Umbilical cord (tissue), 2 donors: Measurements from ENCODE around the gene TSR3. TPM values are rescaled to one million over a fixed set of nuclear protein-coding genes. Genes with fewer than 3 reads are reported as not detected.

ENCODE experiments used
- DNase-seq: peaks from one replicate; pipeline ENCODE4 v3.0.0-alpha.2; 2015; ENCODE audit warnings: low spot score
- total RNA-seq: library from RNA; depleted of rRNA; stranded (reverse); fragments of >200 nt; gene quantifications from one replicate; pipeline ENCODE4 v1.2.3, GENCODE V29; 2014; ENCODE audit warnings: low replicate concordance; ENCODE audit not compliant: insufficient read depth

Gene TSR3
- total RNA-seq, 1 donor from 2014 or later, result 55.6 TPM

DNA sequence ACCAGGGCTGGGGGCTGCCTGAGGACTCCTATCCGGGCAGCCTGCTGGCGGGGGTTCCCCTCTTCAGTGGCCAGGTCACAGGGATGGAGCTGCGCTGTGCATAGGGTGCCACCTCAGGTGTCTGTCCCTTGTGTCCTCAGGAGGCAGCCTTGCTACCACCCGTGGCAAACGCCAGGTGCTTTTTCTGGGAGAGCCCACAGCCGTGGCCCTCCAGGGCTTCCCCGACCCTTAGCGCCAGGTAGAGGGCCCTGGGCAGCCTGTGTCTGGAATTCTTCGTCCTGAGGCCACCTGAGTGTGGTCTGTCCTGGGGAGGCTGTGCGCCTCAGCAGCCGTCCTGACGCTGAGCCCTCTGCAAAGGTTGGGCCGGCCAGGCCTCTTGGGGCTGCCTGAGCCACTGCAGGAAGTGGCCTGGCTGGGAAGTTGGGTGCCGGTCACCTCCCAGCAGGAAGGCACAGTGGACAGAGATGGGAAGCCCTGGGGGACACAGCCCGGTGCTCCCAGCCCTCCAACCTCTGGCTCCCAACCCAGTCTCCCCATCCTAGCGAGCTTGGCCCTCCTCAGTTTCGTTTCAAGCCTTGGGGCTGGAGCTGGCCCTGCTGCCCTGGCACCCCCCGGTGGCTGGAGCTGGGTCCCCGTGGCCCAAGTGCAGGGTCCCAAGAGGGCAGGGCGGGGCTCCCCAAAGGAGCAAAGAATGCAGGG is 25.9 kb downstream of the TSR3 start:
- DNase-seq, result no peak

DNA sequence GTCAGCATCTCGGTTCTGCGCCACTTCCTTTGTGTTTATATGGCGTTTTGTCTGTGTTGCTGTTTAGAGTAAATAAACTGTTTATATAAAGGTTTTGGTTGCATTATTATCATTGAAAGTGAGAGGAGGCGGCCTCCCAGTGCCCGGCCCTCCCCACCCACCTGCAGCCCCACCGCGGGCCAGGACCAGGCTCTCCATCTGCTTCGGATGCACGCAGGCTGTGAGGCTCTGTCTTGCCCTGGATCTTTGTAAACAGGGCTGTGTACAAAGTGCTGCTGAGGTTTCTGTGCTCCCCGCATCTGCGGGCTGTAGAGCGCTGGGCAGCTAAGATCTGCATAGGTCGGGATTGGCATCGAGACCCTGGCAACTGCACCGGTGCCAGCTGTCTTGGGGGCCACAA is 26.4 kb downstream of the TSR3 start:
- DNase-seq, result no peak

DNA sequence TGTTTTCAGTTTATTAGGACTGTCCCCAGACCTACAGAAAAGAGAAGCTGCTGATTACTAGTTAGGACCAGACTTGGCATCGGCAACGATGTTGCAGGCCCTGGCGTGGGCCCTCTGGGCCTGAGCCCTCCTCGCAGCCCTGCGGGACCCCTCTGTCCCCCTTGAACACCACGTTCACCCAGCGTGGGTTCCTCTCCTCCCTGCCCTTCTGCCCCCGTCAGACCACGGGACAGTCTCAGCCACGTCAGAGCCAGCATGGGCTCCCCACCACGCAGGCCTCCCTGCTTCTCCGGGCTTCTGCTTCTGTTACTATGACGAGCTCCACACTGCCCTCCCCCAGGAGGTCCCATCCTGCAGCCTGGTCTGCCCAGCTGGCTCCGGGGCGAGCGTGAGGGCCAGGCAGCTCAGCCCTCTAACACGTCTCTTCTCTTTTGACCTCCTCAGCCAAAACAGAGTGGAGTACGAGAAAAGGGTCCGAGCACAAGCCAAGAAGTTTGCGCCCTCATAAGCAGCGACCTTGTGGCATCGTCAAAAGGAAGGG is 27.3 kb downstream of the TSR3 start:
- no peak for DNase-seq

DNA sequence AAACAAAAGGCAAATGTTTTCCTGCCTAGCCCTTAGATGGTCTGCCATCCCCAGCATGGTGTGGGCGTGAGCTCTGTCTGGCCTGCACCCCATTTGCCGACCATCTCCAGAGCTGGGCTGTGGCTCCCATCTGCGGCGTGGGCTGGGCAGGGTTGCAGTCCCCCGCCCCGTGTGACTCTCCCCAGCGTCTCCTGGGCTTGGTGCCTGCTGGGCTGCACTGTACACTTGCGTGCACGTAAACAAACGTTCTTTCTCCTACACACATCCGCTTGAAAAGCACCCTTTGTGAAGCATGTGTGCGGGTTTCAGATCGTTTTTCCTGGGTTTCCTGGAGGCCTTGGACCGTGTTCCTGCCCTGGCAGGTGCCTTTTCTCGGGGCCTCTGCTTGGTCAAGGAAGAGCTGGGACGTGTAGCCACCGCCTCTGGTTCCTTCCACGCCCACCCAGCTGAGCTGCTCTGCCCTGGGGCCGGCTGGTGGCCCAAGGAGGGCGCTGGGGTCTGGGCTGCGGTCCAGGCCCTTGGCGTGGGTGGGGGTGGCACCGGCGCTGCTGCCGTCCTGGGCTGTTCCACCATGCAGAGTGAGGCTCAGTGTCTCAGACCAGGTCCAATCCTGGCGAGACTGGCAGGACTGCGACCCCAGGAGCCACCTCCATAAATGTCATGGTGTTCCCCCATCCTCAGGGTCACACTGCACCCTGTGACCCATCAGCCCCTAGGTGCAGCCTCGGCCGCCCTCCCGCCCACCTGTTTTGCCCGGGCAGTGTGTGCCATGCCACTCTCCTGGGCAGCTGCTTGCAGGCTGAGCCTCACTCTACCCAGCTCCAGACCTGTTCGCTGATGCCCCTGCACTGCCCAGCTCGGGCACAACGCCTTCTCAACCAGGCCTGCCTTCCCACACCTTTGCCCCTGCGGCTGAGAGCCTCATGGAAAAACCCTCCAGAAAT is 28.1 kb downstream of the TSR3 start:
- no peak for DNase-seq

DNA sequence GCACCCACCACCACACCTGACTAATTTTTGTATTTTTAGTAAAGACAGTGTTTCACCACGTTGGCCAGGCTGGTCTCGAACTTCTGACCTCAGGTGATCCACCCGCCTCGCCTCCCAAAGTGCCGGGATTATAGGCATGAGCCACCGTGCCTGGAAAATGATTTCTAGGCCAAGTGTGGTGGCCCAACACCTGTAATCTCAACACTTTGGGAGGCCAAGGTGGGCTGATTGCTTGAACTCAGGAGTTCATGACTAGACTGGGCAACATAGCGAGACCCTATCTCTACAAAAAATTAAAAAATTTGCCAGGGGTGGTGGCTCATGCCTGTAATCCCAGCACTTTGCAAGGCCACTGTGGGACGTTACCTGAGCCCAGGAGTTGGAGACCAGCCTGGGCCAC is 29.3 kb downstream of the TSR3 start:
- DNase-seq, result no peak

DNA sequence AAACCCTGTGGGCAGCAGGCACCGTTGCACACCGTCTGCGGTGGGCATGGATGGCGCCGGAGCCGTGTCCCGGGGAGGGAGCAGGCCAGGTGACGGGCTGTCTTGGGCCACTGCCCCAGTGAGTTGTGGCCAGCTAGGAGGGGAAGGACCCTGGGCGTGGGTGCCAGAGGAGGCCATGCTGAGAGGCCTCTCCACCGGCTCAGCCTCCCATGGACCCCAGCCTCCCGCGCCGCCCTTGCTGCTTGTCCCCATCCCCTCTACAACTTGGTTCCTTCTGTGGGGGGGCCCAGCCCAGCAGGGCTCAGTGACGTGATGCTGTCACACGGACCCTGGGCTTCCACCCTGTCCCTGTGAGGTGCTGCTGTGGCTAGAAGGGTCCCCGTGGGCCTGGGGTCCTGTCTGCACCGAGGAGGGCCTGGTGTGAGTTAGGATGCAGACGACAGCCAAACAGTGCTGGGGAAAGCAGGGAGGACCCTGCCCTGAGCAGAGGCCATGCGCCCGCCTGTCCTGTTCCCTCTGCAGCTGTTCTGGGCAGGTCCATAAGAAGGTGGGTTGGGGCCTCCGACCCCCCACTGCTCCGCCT is 30.9 kb downstream of the TSR3 start:
- no peak for DNase-seq

DNA sequence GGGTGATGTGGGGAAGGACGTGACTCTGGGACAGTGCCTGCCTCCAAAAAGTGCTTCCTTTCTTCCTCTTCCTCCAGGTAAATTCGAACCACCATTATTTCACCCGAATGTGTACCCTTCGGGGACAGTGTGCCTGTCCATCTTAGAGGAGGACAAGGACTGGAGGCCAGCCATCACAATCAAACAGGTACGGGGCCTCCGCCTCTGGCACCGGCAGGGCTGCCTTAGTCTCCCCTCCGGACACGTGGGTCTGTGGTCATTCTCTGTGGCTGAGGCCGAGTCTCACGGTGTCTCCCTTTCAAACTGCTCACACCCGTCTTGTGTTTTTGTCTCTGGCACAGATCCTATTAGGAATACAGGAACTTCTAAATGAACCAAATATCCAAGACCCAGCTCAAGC is 31.6 kb downstream of the TSR3 start:
- no peak for DNase-seq

DNA sequence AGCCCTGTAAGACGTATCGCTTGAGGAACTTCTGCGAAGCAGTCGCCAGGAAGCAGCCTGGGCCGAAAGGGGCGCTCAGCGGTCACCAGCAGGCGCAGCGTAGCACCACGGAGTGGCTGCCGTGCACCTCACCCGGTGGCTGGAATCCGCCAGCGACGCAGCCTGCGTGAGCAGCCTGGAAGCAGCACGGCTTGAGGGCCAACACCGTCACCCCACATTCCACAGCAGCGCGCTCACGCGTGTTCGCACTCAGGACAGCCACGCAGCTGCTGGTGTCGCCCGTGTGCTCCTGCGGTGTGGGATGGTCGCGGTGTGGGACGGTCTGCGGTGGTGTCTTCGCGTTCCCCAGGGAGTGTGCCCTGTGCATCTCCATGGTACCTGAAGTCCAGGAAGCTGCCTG is 32.6 kb downstream of the TSR3 start:
- no peak for DNase-seq

DNA sequence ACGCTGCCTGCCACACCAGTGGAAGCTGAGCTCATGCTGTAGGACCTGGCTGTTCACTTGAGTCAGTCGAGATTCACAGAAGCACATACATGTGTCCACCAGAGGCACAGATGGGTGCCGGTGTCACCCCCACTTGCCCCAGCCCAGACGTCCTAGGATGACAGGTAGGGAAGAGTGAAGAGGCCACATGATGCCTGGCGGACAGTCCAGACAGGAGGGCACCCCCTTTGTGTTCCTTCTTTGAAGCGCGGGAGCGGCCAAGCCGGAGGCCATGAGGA is 33.5 kb downstream of the TSR3 start:
- DNase-seq, result no peak

DNA sequence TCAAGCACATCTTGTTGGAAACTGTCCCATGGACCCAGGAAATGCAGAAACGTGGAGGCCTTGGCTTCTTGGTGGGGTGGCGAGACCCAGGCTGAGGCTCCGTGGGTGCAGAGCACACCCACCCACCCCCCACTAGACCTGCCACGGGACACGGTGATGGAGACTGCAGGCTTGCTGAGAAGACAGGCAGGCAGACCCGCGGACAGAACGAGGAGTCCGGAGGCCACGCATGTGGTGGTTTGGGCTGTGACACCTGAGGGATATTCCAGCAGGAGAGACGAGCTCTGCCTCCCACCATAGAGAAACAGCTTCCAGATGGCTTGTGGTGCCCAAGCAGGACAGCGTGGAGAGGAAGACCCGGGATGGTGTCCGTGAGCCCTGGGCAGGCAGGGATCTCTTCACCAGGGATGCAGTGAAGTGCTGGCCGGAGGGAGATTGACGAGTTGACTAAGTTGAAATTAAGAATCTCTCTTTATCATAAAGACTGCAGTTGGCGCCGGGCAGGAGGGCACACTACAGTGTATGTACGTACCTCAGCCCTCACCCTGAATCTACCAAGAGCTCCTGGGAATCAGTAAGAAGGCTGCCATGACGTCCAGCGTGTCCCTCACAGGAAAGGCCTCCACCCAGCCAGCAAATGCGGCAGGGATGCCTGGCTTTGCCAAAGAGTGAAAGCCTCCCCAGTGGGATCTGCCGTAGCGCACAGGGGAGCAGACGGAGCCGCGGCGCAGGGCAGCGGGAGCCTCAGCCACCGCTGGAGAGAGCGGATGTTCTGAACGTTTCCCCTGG is 34.0 kb downstream of the TSR3 start:
- no peak for DNase-seq

DNA sequence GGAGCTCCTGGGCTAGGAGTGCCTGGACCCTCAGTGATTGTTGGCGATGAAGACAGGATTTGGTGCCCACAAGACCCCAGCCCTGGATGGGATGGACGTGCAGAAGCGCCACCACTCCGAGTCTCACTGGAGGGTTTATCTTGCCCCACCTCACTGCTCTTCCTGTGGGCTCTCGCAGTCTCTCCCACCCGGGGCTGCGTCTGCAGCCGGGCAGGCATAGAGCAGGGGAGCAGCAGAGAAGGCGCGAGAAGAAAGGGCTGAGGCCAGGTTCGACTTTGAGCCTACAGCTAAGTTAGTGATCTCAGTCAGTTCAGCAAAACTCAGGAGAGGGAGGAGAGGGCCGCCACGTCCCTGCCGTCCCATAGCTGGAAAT is 35.7 kb downstream of the TSR3 start:
- DNase-seq, result no peak

DNA sequence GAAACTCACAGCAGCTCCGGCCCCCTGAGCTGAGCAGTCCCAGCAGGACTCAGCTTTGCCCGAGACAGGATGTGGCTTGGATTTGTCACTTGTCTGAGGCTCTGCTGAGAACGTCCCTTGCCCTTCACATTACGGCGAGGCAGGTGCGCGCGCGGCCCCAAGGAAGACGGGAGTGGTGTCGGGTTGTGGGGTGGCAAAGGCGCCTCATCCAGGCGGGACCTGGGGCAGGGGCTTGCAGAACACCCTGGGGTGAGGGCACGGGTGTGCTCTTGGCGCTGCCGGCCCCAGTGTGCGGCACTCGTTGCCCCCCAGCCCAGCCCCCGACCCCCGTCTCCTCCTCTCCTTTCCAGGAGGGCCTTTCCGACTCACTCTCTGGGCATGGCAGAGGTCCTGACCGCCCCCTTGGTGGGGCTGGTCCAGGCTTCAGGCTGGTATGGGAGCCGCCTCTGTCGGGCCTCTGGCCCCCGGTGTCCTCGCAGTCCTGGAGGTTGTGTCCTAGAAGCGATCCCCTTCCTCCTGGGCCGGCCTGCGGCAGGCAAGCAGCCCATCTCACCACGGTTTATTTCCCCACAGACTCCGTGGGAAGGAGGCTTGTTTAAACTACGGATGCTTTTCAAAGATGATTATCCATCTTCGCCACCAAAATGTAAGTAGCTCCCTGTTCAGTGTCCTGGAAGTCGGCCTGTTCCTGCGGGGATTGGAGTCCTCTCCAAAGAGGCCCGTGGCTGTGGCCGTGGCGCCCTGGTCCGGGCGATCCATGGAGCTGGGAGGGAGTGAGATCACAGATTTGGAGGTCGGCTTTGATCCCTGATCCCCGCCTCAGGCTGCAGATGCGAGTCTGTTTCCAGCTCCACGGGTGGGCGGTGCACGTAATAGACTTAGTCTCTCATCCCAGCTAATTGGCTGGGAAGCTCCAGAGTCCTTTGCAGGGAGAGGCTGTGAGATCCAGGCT is 36.3 kb downstream of the TSR3 start:
- DNase-seq, result no peak

DNA sequence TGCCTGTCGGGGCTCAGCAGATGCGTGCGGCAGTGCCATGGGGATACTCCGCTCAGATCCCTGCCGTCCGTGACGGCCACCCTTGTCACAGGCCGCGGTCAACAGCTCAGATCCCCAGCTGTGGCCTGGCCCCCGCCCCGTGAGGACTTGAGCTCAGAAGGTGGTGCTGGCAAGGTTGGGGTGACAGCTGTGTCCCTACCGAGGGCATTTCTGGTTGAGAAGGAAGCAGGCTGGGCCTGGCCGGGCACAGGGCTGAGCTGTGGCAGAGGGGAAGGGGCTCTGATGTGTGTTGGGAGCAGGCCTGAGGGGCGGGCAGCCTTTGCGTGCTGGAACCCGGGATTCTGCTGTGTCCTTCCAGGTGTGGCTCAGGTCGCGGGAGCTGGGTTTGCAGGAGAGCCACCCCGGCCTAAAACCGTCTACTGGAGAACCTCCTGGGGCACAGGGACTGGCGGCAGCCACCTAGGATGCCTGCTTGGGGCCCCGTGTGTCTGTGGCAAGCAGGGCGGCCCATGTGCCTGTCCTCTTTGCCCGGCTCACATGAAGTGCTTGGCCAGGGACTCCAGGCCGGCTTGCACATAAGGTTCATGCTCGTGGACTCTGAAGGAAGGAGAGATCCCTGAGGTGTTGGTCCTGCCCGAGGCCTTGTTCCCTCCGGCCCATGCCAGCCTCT is 37.1 kb downstream of the TSR3 start:
- DNase-seq, result no peak

DNA sequence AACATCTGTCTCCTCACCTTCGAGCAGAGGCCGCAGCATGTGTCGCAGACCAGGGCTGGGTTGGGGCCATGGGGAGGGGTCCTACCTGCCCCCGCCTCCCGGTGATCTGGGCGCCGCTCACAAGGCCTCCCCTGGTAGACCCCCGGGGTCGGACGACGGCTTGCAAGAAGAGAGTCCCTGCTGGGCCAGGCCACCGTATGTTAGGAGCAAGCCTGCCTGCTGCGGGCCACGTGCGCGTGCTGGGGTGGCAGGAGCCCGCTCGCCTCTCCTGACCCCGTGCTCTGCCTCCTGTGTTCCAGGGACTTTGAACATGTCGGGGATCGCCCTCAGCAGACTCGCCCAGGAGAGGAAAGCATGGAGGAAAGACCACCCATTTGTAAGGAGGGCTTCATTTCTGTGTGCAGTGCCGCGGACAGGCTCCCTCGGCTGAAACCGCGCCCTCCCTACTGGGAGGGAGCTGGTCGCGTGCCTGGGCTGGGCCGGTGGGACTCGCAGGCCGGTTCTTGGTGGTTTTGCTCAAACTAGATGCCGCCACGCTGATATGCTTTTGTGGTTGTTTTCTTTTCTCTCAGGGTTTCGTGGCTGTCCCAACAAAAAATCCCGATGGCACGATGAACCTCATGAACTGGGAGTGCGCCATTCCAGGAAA is 37.8 kb downstream of the TSR3 start:
- DNase-seq, result no peak

DNA sequence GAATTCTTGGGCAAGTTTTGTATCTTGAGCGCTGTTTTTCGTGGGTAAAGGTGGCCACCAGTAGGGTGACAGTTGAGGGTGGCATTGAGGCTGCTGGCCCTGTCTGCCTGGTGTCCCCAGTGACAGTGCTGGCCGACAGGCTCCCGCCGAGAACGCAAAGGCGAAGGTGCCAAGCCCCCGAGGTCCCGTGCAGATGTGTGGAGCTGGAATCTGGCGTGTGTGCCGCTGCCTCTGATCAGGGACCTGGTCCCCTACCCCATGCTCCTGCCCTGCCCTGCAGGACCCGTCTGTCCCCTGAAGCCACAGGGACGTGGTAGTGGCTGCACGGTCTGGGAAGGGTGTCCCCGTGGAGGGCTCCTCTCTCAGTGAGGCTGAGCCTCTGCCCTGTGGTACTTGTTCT is 38.8 kb downstream of the TSR3 start:
- DNase-seq, result no peak

DNA sequence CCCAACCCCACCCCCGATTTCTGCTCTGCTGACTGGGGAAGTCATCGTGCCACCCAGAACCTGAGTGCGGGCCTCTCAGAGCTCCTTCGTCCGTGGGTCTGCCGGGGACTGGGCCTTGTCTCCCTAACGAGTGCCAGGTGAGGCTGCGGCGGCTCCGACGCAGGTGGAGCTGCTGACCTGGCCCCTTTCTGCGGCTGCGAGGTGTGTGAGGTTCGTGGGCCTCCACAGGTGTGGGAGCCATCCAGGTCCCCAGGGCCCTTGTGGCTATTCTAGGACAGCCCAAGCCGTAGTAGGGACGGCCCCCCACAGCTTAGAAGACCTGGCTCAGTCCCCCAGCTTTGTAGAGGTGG is 39.2 kb downstream of the TSR3 start:
- DNase-seq, result no peak

DNA sequence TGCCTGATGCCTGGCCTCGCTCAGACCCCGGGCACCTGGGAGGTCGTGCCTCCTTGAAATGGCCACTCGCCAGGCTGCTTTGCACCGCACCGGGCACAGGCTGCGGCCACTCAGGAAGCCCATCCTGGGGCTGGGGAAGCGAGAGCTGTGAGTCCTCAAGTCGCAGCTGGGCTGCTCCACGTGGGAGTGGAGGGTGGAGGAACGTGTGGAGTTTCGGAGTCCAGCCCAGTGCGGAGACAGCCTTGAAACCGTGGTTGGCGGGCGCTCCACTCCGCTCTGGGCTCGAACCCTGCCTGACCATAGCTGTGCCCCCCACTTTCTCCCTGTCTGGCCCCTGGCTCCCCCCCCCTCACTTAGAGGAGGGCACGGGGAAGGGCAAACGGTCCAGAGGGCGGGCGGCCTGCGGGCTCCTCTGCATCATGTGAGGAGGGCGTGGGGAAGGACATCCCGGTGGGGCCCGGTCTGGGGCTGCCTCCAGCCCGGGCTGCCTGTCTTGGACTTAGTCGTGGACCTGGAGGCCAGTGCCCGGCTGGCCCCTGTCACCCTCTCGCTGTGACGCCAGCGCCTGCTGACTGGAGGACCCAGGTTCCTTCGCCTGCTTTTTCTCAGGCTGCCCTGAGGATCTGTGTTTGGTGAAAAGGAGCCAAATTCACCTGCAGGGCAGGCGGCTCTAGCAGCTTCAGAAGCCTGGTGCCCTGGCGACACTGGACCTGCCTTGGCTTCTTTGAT is 39.8 kb downstream of the TSR3 start:
- DNase-seq, result no peak

DNA sequence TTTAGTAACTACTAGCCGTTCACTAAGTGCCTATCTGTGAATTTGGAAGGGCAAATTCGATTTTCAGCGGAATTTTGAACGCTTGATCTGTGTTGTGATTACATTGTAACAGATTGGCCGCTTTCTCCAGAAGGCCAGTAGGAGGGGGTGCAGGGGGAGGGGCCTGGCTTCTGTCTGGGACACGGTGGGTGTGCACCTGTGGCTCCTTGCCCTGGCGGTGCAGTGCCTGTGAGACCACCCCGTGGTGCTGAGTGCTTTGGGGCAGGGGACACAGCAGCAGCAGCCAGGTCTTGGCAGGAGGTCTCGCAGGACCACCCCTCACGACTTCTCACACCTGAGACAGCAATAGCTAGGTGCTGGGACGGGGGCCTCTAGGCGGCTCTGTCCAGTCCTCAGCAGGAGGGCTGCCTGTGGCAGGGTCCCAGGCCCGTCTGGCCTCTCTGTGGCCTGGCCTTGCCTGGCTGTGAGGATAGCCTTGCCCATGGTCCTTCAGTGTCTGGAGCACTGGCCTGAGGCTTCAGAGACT is 40.4 kb downstream of the TSR3 start:
- DNase-seq, result no peak

DNA sequence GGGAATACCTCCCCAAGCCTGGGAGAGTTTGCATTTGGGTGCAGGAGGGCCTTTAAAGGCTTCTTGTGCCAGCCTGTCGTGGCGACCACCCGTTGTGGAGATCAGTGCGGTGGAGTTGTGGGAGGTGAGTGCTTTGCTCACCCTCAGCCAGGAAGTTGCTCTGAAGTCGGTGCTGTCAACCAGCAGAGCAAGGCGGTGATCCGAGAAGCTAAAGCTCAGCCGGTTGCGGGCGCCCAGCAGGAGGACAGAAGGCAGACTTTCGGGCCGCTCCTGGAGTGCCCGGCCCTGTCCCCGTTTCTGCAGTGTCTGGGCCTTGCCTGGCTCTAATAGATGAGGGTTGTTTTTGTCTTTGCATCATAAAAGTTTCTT is 40.9 kb downstream of the TSR3 start:
- no peak for DNase-seq
